ENCODE data around the gene LRRC23. TPM values are rescaled to one million over a fixed set of nuclear protein-coding genes. Genes with fewer than 3 reads are reported as not detected.

Gene LRRC23
- polyA plus RNA-seq, 1 of the 3 experiments (the other 2 are of a cell fraction) = 11.9 TPM

DNA sequence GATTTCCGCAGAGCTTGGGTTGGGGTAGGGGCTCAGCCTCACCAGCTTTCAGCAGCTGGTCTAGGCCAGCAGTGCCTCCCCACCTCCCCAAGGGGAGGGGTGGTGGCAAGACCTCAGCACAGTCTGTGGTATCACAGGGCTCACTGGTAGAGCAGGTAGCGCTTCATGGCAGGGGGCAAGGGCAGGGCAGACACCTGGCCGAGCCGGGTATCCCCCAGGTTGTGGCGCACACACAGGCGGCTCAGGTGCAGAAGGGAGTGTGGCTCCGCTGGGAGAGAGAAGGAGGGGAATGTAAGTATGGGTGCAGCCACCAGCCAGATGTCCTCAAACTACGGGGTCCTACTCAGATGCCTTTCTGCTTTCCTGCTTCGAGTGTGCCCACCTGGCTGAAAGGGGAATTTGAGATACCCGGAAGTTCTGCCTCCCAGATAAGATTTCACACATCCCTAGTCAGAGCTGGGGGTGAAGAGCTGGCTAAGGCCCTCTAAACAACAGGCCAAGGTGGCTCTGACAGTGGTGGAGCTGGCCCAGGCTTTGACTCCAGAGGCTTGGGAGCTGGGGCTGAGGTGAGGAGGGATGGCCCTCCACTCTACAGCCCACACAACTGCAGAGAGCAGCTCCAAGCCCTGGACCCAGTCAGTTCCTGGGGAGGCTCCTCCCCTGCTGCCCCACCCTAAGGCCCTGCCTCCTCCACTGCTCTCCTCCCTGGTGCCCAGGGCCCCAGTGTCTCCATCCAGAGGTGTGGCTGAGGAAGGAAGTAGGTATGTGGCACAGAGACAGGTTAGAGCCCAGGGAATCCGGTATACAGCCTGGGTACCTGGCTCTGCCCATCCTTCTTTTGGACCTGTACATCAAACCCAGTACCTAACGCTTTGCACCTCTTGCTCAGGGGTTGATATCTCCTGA lies 33.3 kb upstream of the LRRC23 start:
- ChIA-PET CTCF (interaction anchor here (0.7 to 10.9 kb wide), 25 partner anchors 10 to 257 kb away, joined by 3 to 164 read pairs (median 7); partner anchors contain the start of genes CDCA3, ENO2, GNB3 and GPR162), POLR2A (interaction anchor here (0.6 to 4.0 kb wide), 6 partner anchors 10 to 43 kb away, joined by 4 to 45 read pairs (median 8); partner anchors contain the start of genes CDCA3, GNB3, P3H3 and USP5)
- H4K20me1 ChIP-seq (ENCODE audit: insufficient read depth) = peaks cover 44% of the 10 kb centered on the region
- no peak overlapping the region for H2AFZ ChIP-seq (ENCODE audit: low read depth)
- no peaks in the 10 kb centered on the region for H3K9me2 ChIP-seq
- peaks cover 41% of the 10 kb centered on the region for H3F3A ChIP-seq (replicated peaks; ENCODE audit: insufficient read depth)
- H3K9ac ChIP-seq = no peak overlapping the region
- H3K27me3 ChIP-seq (ENCODE audit: insufficient read depth) = no peaks in the 10 kb centered on the region
- no peak for TF ChIP-seq RCOR1 (IDR thresholded peaks at IDR 0.05; ENCODE audit: low read length)
- 0 out of 2 replicates have a peak, but pooled peaks have one; percentile 22 for TF ChIP-seq JUND (IDR thresholded peaks at IDR 0.05)
- 0 out of 2 replicates have a peak, but pooled peaks have one; percentile 10 for TF ChIP-seq SIN3A (IDR thresholded peaks at IDR 0.05; ENCODE audit: borderline replicate concordance, low read depth, low read length)
- TF ChIP-seq, protein P1, sequence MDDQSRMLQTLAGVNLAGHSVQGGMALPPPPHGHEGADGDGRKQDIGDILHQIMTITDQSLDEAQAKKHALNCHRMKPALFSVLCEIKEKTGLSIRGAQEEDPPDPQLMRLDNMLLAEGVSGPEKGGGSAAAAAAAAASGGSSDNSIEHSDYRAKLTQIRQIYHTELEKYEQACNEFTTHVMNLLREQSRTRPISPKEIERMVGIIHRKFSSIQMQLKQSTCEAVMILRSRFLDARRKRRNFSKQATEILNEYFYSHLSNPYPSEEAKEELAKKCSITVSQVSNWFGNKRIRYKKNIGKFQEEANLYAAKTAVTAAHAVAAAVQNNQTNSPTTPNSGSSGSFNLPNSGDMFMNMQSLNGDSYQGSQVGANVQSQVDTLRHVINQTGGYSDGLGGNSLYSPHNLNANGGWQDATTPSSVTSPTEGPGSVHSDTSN (IDR thresholded peaks at IDR 0.05) = 0 out of 2 replicates have a peak, but pooled peaks have one; percentile 2
- TF ChIP-seq POLR2AphosphoS5 (IDR thresholded peaks at IDR 0.05; ENCODE audit: low read depth, low read length) = peak; percentile 59
- no peak for TF ChIP-seq RFX5 (IDR thresholded peaks at IDR 0.05; ENCODE audit: low read length)
- TF ChIP-seq, protein P2, sequence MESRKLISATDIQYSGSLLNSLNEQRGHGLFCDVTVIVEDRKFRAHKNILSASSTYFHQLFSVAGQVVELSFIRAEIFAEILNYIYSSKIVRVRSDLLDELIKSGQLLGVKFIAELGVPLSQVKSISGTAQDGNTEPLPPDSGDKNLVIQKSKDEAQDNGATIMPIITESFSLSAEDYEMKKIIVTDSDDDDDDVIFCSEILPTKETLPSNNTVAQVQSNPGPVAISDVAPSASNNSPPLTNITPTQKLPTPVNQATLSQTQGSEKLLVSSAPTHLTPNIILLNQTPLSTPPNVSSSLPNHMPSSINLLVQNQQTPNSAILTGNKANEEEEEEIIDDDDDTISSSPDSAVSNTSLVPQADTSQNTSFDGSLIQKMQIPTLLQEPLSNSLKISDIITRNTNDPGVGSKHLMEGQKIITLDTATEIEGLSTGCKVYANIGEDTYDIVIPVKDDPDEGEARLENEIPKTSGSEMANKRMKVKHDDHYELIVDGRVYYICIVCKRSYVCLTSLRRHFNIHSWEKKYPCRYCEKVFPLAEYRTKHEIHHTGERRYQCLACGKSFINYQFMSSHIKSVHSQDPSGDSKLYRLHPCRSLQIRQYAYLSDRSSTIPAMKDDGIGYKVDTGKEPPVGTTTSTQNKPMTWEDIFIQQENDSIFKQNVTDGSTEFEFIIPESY (IDR thresholded peaks at IDR 0.05; ENCODE audit: borderline replicate concordance, low read depth) = no peak
- no peak for TF ChIP-seq MXI1 (IDR thresholded peaks at IDR 0.05; ENCODE audit: low read depth, low read length)
- H3K4me3 ChIP-seq (ENCODE audit: low read depth in 2 of 2, low read length in 1 of 2) = peak overlapping the region; percentile 64 to 91; a peak in 3 of 4 replicates
- peaks cover 37 to 46% of the 10 kb centered on the region in 2 experiments for H3K4me1 ChIP-seq (ENCODE audit: control insufficient read depth in 1 of 2, insufficient read depth in 2 of 2, low read depth in 1 of 2, low read length in 1 of 2)
- peak overlapping the region; percentile 100 for H3K4me2 ChIP-seq
- H3K27ac ChIP-seq (ENCODE audit: low read depth in 2 of 2, low read length in 1 of 2) = peak overlapping the region; percentile 23 to 84; a peak in 3 of 4 replicates
- no peaks in the 10 kb centered on the region for H3K9me3 ChIP-seq
- peaks cover 71% of the 10 kb centered on the region for H3K79me2 ChIP-seq (ENCODE audit: insufficient read depth)
- WGBS (ENCODE audit: low lambda C conversion rate) = 73% methylated on average over 12 of the region's 12 CpGs
- H3K36me3 ChIP-seq (replicated peaks in 1 of 2; ENCODE audit: control insufficient read depth in 1 of 2, insufficient read depth in 2 of 2, low read length in 1 of 2) = peaks cover 20 to 26% of the 10 kb centered on the region in 2 experiments
- DNase-seq = no peak
